GM10847 (cell line): ENCODE data around the gene ATP23.

Source experiments
- POLR2A ChIP-seq: IDR thresholded peaks from 2 replicates; pipeline ENCODE4 v1.6.1; 2011; ENCODE audit not compliant: insufficient read length; ENCODE audit errors: extremely low read depth

The ATP23 gene

DNA sequence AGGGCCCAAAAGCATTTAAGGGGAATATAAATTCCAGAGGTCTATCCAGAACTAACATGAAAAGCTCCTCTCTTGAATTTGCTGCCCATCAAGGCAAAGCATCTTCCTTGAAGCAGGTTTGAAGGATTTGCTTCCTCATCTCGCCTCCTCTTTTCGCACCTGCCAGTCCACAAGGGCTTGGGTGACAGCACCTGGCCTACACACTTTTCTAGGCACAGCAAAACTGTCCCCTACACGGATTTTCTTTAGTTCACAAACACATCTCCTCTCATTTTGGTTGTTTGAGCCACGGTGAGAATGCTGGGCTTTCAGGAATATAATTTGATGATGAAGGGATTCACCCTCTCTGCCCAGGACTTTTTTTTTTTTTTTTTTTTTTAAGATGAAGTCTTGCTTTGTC, 36.9 kb upstream of the ATP23 start:
- no peak for TF ChIP-seq POLR2A

DNA sequence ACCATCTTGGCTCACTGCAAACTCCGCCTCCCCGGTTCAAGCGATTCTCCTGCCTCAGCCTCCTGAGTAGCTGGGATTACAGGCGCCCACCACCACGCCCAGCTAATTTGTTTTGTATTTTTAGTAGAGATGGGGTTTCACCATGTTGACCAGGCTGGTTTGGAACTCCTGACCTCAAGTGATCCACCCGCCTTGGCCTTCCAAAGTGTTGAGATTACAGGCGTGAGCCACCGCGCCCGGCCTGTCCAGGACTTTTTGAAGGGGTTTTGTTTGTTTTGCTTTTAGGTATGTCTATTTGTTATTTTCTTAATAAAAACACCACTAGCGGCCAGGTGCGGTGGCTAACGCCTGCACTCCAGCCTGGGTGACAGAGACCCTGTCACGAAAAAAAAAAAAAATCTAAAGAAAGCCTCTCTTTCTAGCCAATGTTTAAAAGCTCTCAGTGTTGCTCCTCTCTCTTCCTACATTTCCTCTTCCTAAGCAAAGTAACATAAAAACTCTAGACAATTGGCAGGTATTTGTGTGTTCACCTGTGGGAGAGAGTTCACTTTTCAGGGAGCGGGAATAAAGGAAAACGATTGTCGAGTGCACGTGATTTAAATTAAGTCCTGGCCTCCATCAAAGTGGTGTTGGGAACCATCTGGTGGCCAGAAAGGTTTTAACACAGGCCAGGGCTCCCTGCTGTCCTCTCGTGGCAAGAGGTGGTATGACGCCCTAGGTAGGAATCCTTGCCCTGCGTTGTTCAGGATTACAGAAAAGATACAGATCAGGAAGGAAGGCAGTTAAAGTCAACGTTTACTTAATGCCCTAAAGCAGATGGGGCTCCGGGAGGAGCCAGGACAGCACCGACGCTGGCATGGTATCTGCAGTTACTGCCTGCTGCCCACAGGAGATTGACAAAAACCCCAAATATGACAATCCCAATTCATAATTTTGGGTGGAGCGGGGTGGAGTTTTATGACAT, 36.2 kb upstream of the ATP23 start:
- TF ChIP-seq POLR2A = no peak

DNA sequence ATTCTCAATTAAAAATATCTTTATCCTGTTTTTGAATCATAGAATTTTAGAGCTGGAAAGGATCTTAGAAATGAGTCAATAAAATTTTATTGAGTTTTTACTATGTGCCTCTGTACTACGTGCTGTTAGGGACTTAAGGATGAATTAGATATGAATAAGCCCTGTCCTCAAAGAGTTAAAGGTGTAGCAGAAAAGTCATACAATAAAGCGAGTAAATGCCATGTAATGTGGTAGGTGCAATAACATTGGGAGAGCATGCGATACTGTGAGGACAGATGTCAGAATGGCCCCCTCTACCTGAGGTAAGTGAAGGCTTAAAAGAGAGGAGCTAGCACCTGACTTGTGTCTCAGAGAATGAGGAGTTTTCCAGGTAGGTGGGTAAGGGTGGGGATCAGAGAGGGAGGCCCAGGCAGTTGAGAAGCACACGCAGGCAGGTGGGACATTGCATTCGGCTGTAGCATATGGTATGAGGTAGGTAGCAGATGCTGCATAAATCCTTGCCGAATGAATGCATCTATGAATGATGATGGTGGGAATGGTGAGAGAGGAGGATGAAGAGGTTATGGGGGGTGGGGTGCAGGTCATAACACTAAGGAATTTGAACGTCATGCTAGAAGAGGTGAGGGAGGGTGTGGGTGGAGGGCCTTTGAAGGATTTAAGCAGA, 35.4 kb upstream of the ATP23 start:
- no peak for TF ChIP-seq POLR2A

DNA sequence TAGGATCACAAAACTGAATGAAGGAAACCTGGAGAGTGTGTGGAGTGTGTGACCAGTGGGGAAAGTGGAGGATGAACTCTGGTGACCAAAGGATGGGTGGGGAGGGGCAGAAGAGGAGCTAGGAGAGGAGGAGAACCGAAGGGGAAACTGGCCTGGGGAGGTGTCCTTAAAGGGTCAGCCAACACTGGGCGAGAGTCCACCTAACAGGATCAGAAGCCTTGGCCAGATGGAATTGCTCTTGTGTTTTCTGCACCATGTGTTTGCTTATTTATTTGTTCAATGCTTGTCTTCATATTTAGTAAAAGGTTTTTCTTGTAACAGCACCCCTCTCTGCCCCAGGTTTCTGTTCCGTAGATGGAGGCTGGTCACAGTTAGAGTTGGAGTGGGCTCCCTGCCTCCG, 34.5 kb upstream of the ATP23 start:
- TF ChIP-seq POLR2A = no peak

DNA sequence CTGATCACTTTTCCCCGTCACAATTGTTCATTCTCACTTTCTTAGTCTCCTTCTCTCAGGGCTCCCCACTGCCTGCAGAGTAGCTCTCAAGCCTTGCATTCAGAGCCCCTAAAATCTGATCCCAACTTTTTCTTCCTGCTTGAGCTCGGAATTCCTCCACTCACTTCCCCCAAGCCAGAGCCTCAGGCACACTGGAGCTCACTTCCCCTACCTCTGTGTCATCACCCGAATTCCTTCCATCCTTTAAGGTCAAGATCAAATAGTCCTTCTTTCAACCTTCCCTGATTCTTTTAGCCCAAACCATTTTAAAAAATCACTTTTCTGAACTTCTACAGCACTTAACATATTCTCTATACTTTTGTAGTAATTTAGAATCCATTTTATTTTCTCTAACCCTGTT, 34.1 kb upstream of the ATP23 start:
- TF ChIP-seq POLR2A = no peak

DNA sequence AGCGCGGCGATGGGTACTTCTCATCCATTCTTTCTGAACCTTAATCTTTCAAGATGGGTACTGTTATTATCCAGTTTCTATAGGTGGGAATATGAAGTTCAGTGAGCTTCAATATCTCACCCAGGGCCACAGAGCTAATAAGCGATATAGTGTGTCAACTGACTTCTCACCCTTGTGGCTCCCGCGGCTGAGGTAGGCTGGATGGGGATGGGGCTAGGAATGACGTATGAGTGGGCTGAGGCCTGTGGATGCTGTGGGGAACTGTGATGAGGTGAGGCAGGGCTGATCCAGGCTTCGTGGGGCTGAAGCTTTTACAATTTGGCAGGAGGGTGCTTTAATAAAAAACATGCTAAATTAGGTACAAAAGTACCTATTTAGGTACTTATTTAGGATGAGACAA, 32.9 kb upstream of the ATP23 start:
- TF ChIP-seq POLR2A = no peak

DNA sequence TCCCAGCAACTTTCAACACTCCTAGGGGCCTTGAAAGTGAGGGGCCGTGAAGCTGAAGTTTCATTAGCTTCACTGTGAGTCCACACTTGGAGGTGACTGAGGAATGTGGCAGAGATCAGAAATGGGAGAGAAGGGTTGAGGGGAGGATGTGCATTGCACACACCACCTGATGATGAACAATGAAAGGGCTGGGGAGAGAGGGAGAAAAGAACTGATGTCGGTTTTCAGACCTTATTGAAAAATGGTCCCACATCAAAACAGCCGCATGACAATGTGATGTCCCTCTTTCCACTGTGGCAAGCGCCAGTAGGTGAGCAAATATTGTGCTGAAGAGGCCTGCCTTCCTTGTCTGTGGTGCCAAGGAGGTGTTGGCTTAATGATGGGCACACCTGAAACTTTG, 32.3 kb upstream of the ATP23 start:
- TF ChIP-seq POLR2A = no peak

DNA sequence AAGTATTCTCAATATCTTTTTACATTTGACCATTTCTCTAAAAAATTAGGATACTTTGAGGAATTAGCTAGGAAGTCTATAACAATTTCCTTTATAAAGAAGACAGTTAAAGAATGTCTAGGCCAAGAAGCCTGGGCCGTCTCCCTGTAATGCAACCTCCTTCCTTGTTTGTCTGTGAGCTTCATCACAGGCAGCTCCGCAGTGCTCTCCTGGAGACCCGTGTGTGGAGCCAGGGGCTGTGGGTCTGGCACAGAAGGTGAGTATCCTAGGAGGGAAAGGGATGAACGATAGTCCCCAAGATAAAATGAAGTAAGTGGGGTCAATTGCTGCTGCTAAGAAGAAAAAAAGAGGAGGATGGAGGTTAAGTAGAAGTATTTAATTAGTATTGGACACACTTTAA, 31.8 kb upstream of the ATP23 start:
- no peak for TF ChIP-seq POLR2A

DNA sequence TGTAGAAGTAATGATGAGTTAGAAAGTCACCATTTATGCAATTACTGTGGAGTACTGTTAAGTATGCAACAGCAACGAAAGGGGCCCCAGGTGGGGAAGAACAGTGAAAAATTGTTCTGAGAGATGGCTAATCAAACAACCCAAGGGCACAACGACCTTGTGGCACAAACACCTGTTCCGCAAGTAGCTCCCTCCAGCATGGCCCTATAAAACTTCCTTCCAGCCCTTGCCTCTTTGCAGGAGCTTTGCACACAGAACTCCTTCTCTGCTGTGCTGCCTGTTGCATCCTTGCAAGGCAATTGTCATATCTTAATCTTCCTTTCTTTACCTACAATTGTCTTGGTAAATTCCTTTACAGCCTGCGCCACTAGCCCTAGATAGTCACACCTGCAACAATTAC, 23.2 kb upstream of the ATP23 start:
- TF ChIP-seq POLR2A = no peak

DNA sequence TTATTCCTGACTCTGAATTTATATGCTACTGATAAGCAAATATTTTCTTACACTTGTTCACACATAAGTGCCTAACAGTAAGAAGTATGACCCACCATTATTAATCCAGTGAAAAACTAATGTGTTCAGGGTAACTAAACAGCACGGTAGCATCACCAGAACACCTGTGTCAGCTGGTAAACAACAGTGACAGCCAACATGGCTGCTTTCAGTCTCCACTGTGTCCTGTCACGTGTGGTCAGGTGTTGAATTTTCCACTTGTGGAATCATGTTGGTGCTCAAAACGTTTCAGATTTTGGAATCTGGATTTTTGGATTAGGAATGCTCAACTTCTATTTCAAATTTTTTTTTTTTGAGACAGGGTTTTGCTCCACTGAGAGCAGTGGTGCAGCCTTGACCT, 14.3 kb upstream of the ATP23 start:
- TF ChIP-seq POLR2A = no peak

DNA sequence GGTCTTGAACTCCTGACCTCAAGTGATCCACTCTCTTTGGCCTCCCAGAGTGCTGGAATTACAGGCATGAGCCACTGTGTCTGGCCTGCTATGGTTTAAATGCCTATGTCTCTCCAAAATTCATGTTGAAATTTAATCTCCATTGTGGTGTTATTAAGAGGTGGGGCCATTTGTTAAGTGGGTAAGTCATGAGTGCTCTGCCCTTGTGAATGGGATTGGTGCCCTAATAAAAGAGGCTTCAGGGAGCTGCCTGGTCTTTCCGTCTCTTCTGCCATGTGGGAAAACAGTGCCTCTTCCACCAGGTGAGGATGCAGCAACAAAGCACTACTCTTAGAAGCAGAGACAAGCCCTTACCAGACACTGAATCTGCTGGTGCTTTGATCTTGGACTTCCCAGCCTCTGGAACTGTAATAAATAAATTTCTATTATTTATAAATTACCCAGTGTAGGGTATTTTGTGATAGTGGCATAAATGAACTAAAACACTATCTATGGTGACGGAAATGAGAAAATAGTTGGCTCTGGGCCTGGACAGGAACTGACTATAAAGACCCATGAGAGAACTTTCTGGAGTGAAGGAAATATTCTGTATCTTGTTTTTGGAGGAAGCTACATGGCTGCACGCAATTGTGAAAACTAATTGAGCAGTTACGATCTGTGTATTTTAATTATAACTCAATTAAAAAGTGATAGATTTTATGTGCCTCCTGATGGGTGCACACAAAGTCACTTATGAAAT, 12.1 kb upstream of the ATP23 start:
- no peak for TF ChIP-seq POLR2A

DNA sequence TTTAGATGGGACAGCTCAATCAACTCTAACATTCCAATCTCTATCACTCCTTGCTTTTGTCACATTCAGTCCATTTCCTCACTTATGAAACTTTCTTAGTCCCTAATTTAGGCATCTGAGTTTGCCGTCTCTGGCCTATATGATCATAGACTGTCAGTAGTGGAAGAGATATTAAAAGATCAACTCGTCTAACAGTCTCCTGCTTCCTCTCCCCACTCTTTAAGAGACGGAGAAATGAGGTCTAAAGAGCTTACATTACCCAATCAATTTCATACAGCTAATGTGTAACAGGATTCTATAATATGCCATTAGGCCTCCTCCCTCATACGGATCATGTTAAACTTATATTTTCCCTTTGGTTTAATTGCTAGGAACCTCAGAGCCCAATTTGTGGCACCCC, 6.5 kb upstream of the ATP23 start:
- no peak for TF ChIP-seq POLR2A

DNA sequence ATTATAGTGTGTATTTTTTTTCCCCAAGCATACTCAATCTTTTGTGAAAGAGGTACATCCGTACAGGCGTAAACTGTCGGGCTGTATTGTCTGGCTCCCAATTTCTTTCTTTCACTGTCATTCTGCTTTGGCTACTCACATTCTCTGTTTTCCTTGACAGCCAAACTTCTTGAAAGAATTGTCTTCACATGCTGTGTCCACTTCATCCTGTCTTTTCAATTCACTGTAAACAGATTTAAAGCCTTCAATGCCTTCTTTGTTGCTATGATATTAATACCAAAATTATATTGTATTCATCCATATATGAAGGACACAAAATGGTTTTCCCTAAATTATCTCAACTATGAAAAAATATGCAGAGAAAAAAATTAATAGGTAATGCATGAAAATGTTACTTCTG, 6.0 kb upstream of the ATP23 start:
- TF ChIP-seq POLR2A = no peak

DNA sequence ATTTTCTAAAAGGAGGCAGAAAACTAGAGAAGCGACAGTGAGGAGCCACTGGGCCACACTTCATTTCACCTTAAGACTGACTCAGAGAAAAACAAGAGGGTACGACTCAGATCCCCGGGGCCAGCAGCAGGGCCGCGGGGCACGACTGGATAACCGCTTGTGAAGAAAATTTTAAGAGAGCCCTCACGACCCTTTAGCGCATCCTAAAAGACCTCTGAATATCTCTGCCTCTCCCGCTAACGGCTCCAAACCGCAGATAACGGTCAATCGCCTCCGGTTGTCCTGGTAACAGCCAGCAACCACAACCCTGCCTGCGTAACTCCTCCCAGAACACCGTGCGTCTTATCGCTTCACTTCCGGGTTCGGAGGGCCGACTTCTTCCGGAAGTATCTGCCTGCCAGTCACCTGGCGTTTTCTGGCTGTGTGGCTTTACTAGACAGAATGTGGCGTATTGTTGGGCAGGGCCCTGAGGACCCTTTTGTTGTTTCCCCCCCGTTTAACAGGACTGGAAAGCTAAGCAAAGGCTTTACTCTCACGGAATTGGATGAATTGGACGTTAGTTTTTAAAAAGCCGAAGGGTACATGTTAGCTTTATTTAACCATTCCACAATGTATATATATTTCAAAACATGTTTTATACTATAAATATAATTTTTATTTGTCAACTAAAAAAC, 5.4 kb upstream of the ATP23 start:
- TF ChIP-seq POLR2A = peak; percentile 56

DNA sequence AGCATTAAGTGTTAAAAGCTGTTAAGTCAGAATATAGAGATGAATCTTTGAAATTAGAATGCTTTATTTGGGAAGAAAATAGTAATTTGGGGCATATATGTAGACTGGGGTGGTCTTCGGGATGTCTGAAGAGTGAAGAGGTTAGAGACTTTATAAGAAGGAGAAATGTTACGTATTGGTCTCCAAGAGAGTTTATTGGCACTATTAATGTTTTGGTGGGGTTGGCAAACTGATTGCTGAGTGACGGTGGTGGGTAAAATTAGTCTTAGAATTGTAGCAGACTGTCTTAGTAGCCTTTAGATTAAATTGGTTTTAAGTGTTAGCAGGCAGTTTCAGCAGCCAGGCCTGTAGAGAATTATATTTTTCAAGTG, 4.9 kb upstream of the ATP23 start:
- no peak for TF ChIP-seq POLR2A
